GM11168 (cell line): ENCODE measurements around the gene EEIG1.

Source experiments
- in situ Hi-C: fragments of 300-500 bp; cut with MboI; formaldehyde crosslinking; loops from one replicate; pipeline ENCODE4 v1.12.0; 2022; ENCODE audit warnings: low sequenced_read_pairs; ENCODE audit not compliant: unreplicated experiment

EEIG1 gene

GRCh38 chr9:127962278-127962677 is 18.5 kb downstream of the EEIG1 start:
- in situ Hi-C loops: no loop called here

GRCh38 chr9:127961613-127962155 is 19.1 kb downstream of the EEIG1 start:
- in situ Hi-C loops: no loop called here

- in situ Hi-C loops: no loop called here
Measured at GRCh38 chr9:127961155-127961490, 19.7 kb downstream of the EEIG1 start.

- in situ Hi-C loops: no loop called here
Measured at GRCh38 chr9:127960410-127961154, 20.2 kb downstream of the EEIG1 start.

- in situ Hi-C loops: no loop called here
Measured at GRCh38 chr9:127959841-127960409, 20.9 kb downstream of the EEIG1 start.

GRCh38 chr9:127959398-127959797 is 21.4 kb downstream of the EEIG1 start:
- in situ Hi-C loops: no loop called here

- in situ Hi-C loops: no loop called here
Measured at GRCh38 chr9:127958728-127959127, 22.1 kb downstream of the EEIG1 start.

GRCh38 chr9:127955294-127956015 is 25.3 kb downstream of the EEIG1 start:
- in situ Hi-C loops: no loop called here

GRCh38 chr9:127954831-127955293 is 25.9 kb downstream of the EEIG1 start:
- in situ Hi-C loops: no loop called here

- in situ Hi-C loops: no loop called here
Measured at GRCh38 chr9:127953768-127954505, 26.9 kb downstream of the EEIG1 start.

GRCh38 chr9:127953154-127953553 is 27.6 kb downstream of the EEIG1 start:
- in situ Hi-C loops: no loop called here

GRCh38 chr9:127950513-127951289 is 30.1 kb downstream of the EEIG1 start:
- in situ Hi-C loops: no loop called here

GRCh38 chr9:127949827-127950512 is 30.8 kb downstream of the EEIG1 start:
- in situ Hi-C loops: no loop called here

- in situ Hi-C loops: no loop called here
Measured at GRCh38 chr9:127947841-127948710, 32.7 kb downstream of the EEIG1 start.

GRCh38 chr9:127946728-127947127 is 34.1 kb downstream of the EEIG1 start:
- in situ Hi-C loops: no loop called here

GRCh38 chr9:127945942-127946341 is 34.8 kb downstream of the EEIG1 start:
- in situ Hi-C loops: no loop called here

GRCh38 chr9:127945338-127945737 is 35.5 kb downstream of the EEIG1 start:
- in situ Hi-C loops: no loop called here

GRCh38 chr9:127944586-127945218 is 36.1 kb downstream of the EEIG1 start:
- in situ Hi-C loops: loop anchor here (5.0 kb wide), 1 partner anchor 88 kb away; no protein-coding TSS in a partner anchor
